Measurements from ENCODE around the gene FRMPD4. TPM values are rescaled to one million over a fixed set of nuclear protein-coding genes. Genes with fewer than 3 reads are reported as not detected.
A peak's percentile ranks its signal among the peaks of the same experiment; 100 is the strongest.

FRMPD4 gene
- total RNA-seq, 1 donor from 2014 or later, result 1.7 TPM

DNA sequence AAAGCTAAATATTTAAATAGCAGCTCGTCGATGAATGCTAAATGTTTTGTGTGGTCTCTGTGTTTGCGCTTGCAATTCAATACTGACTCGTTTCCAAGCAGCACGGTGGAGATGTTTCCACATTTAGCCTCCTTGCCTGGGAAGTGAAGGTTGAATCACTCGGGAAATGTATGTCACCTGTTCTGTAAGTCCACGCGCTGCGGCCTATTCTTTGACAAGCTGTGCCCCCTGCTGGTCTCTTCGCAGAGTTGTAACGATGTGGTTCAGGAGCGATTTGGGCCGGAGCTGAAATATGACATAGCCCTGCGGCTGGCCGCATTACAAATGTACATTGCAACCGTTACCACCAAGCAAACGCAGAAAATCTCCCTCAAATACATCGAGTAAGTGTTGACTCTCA lies 563.4 kb downstream of the FRMPD4 start:
- no peaks in the 10 kb centered on the region for H3K9me3 Mint-ChIP-seq (ENCODE audit: unreplicated experiment)
- no peak overlapping the region for H3K27ac Mint-ChIP-seq (ENCODE audit: unreplicated experiment)
- no peak overlapping the region for H3K4me3 Mint-ChIP-seq (ENCODE audit: unreplicated experiment)
- H3K36me3 Mint-ChIP-seq (ENCODE audit: unreplicated experiment), result no peaks in the 10 kb centered on the region
- no peaks in the 10 kb centered on the region for H3K4me1 Mint-ChIP-seq (ENCODE audit: unreplicated experiment)
- TF ChIP-seq, protein P1, sequence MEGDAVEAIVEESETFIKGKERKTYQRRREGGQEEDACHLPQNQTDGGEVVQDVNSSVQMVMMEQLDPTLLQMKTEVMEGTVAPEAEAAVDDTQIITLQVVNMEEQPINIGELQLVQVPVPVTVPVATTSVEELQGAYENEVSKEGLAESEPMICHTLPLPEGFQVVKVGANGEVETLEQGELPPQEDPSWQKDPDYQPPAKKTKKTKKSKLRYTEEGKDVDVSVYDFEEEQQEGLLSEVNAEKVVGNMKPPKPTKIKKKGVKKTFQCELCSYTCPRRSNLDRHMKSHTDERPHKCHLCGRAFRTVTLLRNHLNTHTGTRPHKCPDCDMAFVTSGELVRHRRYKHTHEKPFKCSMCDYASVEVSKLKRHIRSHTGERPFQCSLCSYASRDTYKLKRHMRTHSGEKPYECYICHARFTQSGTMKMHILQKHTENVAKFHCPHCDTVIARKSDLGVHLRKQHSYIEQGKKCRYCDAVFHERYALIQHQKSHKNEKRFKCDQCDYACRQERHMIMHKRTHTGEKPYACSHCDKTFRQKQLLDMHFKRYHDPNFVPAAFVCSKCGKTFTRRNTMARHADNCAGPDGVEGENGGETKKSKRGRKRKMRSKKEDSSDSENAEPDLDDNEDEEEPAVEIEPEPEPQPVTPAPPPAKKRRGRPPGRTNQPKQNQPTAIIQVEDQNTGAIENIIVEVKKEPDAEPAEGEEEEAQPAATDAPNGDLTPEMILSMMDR (IDR thresholded peaks at IDR 0.05), result peak; percentile 62
- no peak for DNase-seq (ENCODE audit: extremely low spot score, unreplicated experiment)
- H3K27me3 Mint-ChIP-seq (ENCODE audit: unreplicated experiment), result peaks cover 10% of the 10 kb centered on the region

DNA sequence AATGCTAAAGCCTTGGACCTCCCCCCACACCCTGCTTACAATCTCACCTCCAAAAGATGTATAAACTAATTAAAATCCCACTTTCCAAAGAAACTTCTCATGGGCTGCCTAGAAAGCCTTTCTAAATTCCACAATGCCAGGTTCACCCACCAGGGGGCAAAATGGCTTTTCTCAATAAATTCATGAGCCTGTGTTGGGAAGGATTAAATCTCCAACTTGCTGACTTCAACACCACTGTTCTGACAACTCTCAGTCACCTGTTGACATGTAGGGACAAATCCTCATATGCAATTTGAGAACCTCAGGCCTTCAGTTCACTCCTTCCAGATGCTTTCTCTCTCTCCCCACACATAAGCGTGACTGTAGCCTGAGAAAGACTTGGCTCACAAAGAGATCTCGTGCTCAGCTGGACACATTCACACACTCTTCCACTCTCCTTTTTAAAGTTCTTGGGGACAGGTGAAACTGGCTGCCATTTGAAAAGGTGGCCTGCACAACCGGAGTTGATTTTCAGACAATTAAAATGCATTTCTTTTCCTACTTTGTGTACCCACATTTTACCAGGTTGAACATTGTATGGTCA lies 564.3 kb downstream of the FRMPD4 start:
- Mint-ChIP-seq H3K36me3 (ENCODE audit: unreplicated experiment) (no peaks in the 10 kb centered on the region), H3K27ac (ENCODE audit: unreplicated experiment) (no peak overlapping the region), H3K4me1 (ENCODE audit: unreplicated experiment) (no peaks in the 10 kb centered on the region), H3K4me3 (ENCODE audit: unreplicated experiment) (no peak overlapping the region), H3K9me3 (ENCODE audit: unreplicated experiment) (no peaks in the 10 kb centered on the region), H3K27me3 (ENCODE audit: unreplicated experiment) (peaks cover 10% of the 10 kb centered on the region)
- TF ChIP-seq, protein P1 (IDR thresholded peaks at IDR 0.05), result peak; percentile 22
- DNase-seq (ENCODE audit: extremely low spot score, unreplicated experiment), result no peak

DNA sequence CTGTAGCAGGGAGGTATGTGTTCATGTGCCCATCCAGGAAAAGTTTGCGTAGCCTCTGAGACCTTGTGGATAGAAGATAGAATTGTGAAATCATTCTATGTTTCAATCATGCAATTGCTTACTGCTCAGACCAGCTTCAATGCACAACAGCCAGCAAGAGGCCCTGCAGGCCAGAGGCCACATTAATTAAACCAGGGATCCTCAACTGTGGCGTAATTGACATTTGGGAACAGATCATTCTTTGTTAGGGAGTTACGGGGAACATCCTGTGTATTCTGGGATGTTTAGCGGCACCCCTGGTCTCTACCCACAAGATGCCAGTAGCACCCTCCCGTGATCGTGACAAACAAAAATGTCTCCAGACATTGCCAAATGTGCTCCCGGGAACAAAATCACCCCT lies 566.4 kb downstream of the FRMPD4 start:
- H3K27me3 Mint-ChIP-seq (ENCODE audit: unreplicated experiment), result peaks cover 10% of the 10 kb centered on the region
- no peaks in the 10 kb centered on the region for H3K36me3 Mint-ChIP-seq (ENCODE audit: unreplicated experiment)
- no peaks in the 10 kb centered on the region for H3K4me1 Mint-ChIP-seq (ENCODE audit: unreplicated experiment)
- no peak for DNase-seq (ENCODE audit: extremely low spot score, unreplicated experiment)
- H3K27ac Mint-ChIP-seq (ENCODE audit: unreplicated experiment), result no peak overlapping the region
- TF ChIP-seq, protein P1 (IDR thresholded peaks at IDR 0.05), result no peak
- H3K9me3 Mint-ChIP-seq (ENCODE audit: unreplicated experiment), result no peaks in the 10 kb centered on the region
- H3K4me3 Mint-ChIP-seq (ENCODE audit: unreplicated experiment), result no peak overlapping the region

DNA sequence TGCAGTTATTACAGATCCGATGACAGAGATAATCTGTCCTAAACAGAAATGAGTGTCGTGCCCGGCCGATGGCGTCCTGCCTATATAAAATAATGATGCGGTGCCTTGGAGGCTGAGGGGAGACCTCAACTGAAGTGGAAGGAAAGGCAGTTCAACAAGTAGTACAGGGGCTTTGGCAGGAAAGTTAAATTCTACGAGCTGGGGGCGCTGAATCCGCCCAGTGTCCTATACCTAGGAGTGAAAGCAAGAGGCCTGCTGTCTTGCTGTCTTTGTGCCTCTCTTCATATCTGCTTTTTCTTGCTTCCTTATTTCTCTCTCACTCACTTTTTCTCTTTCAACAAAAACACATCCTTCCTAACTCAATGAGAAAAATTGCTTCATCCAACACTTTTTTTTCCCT lies 570.8 kb downstream of the FRMPD4 start:
- Mint-ChIP-seq H3K4me1 (ENCODE audit: unreplicated experiment) (no peaks in the 10 kb centered on the region), H3K36me3 (ENCODE audit: unreplicated experiment) (no peaks in the 10 kb centered on the region), H3K27ac (ENCODE audit: unreplicated experiment) (no peak overlapping the region), H3K27me3 (ENCODE audit: unreplicated experiment) (peaks cover 4% of the 10 kb centered on the region), H3K4me3 (ENCODE audit: unreplicated experiment) (no peak overlapping the region), H3K9me3 (ENCODE audit: unreplicated experiment) (no peaks in the 10 kb centered on the region)
- TF ChIP-seq, protein P1 (IDR thresholded peaks at IDR 0.05), result no peak
- no peak for DNase-seq (ENCODE audit: extremely low spot score, unreplicated experiment)

DNA sequence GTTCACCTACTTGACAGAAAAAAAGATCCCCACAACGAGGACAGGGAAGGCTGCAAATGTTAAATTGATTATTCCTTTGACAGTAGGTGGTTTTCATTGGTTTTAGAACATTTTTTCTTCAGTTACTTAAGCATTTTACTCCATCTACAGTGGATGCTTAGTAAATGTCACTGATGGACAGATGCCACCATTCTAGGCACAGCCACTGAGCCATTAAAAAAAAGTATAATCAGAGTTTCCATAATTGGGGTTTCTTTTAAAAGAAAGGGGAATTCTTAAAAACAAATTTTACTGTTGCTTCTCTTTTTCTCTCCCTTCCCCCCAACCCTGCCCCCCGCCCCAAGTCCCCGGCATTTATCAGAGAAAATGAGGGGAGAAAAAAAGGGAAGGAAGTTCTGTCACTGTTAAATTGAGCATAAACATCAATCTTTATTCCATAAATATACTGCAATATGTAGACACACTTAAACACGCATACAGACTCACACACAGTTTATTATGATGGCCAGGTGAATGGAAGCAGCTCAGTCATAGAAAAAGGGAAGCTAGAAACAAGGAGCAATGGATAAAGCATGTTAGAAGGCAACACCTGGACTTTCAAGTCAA lies 573.3 kb downstream of the FRMPD4 start:
- no peaks in the 10 kb centered on the region for H3K27me3 Mint-ChIP-seq (ENCODE audit: unreplicated experiment)
- no peak for DNase-seq (ENCODE audit: extremely low spot score, unreplicated experiment)
- no peaks in the 10 kb centered on the region for H3K4me1 Mint-ChIP-seq (ENCODE audit: unreplicated experiment)
- no peak overlapping the region for H3K4me3 Mint-ChIP-seq (ENCODE audit: unreplicated experiment)
- no peaks in the 10 kb centered on the region for H3K9me3 Mint-ChIP-seq (ENCODE audit: unreplicated experiment)
- H3K36me3 Mint-ChIP-seq (ENCODE audit: unreplicated experiment), result no peaks in the 10 kb centered on the region
- TF ChIP-seq, protein P1 (IDR thresholded peaks at IDR 0.05), result no peak
- no peak overlapping the region for H3K27ac Mint-ChIP-seq (ENCODE audit: unreplicated experiment)

All from osteocyte (in vitro differentiated cells).